H9 (cell line): ENCODE data around the gene ACBD3. TPM values are rescaled to one million over a fixed set of nuclear protein-coding genes. Genes with fewer than 3 reads are reported as not detected.

Source experiments
- DNase-seq: peaks from one replicate; pipeline ENCODE4 v3.0.0-alpha.2; 2017
- H2AFZ ChIP-seq: one replicate; pipeline ENCODE4 v1.6.1; 2013; ENCODE audit warnings: mild to moderate bottlenecking, low read length, control low read depth, moderate library complexity
- H2AK5ac ChIP-seq: 2 replicates; pipeline ENCODE4 v1.6.1; 2013; ENCODE audit warnings: low read length, control low read depth, mixed read lengths; ENCODE audit not compliant: insufficient read length
- H2BK120ac ChIP-seq: one replicate; pipeline ENCODE4 v1.6.1; 2013; ENCODE audit warnings: low read depth, mild to moderate bottlenecking, low read length, control low read depth, inconsistent platforms; ENCODE audit not compliant: poor library complexity, severe bottlenecking
- H2BK12ac ChIP-seq: 2 replicates; pipeline ENCODE4 v1.6.1; 2013; ENCODE audit warnings: low read length, control low read depth, mixed read lengths, low read depth; ENCODE audit not compliant: insufficient read length
- H2BK15ac ChIP-seq: 2 replicates; pipeline ENCODE4 v1.6.1; 2013; ENCODE audit warnings: low read depth, low read length, control low read depth
- H2BK20ac ChIP-seq: one replicate; pipeline ENCODE4 v1.6.1; 2013; ENCODE audit warnings: low read depth, mild to moderate bottlenecking, low read length, control low read depth, inconsistent platforms; ENCODE audit not compliant: poor library complexity, severe bottlenecking
- H2BK5ac ChIP-seq: 2 replicates; pipeline ENCODE4 v1.6.1; 2013; ENCODE audit warnings: low read length, control low read depth, mixed read lengths; ENCODE audit not compliant: insufficient read length
- H3K14ac ChIP-seq: 2 replicates; pipeline ENCODE4 v1.6.1; 2013; ENCODE audit warnings: low read length, control low read depth; ENCODE audit not compliant: insufficient read depth
- H3K18ac ChIP-seq: 2 replicates; pipeline ENCODE4 v1.6.1; 2013; ENCODE audit warnings: low read depth, mild to moderate bottlenecking, mixed read lengths, low read length, control low read depth; ENCODE audit not compliant: insufficient read length
- H3K23ac ChIP-seq: 2 replicates; pipeline ENCODE4 v1.6.1; 2013; ENCODE audit warnings: low read length, control low read depth, mixed read lengths, low read depth; ENCODE audit not compliant: insufficient read length
- H3K23me2 ChIP-seq: 2 replicates; pipeline ENCODE4 v1.6.1; 2013; ENCODE audit warnings: low read depth, mild to moderate bottlenecking, mixed read lengths, low read length, control low read depth; ENCODE audit not compliant: insufficient read length, poor library complexity, severe bottlenecking
- H3K27ac ChIP-seq: 2 replicates; pipeline ENCODE4 v1.5.1; 2013; ENCODE audit warnings: low read length, control low read depth, mixed read lengths, low read depth; ENCODE audit not compliant: insufficient read length
- H3K27me3 ChIP-seq: 2 replicates; pipeline ENCODE4 v1.6.1; 2013; ENCODE audit warnings: low read length, control low read depth, inconsistent platforms; ENCODE audit not compliant: insufficient read depth
- H3K4ac ChIP-seq: 2 replicates; pipeline ENCODE4 v1.6.1; 2013; ENCODE audit warnings: low read depth, mild to moderate bottlenecking, control low read depth, inconsistent platforms, low read length, moderate library complexity
- H3K4me1 ChIP-seq: 2 replicates; pipeline ENCODE4 v1.6.1; 2013; ENCODE audit warnings: low read length, control low read depth, inconsistent platforms; ENCODE audit not compliant: insufficient read depth
- H3K4me2 ChIP-seq: 2 replicates; pipeline ENCODE4 v1.6.1; 2013; ENCODE audit warnings: low read length, control low read depth, mixed read lengths; ENCODE audit not compliant: insufficient read length, insufficient read depth
- H3K56ac ChIP-seq: 2 replicates; pipeline ENCODE4 v1.6.1; 2013; ENCODE audit warnings: low read depth, mild to moderate bottlenecking, mixed read lengths, low read length, control low read depth; ENCODE audit not compliant: insufficient read length
- H3K79me1 ChIP-seq: 2 replicates; pipeline ENCODE4 v1.6.1; 2013; ENCODE audit warnings: low read depth, mild to moderate bottlenecking, moderate library complexity, low read length, control low read depth, inconsistent platforms; ENCODE audit not compliant: insufficient read depth, poor library complexity, severe bottlenecking
- H3K79me2 ChIP-seq: 2 replicates; pipeline ENCODE4 v1.6.1; 2013; ENCODE audit warnings: low read length, control low read depth, inconsistent platforms; ENCODE audit not compliant: insufficient read depth
- H3K9ac ChIP-seq: 2 replicates; pipeline ENCODE4 v1.6.1; 2013; ENCODE audit warnings: low read length, control low read depth, mixed read lengths; ENCODE audit not compliant: insufficient read length; ENCODE audit errors: extremely low read depth
- H3K9me3 ChIP-seq: one replicate; pipeline ENCODE4 v1.6.1; 2013; ENCODE audit warnings: low read depth, low read length, inconsistent platforms; ENCODE audit not compliant: control insufficient read depth
- H3T11ph ChIP-seq: one replicate; pipeline ENCODE4 v1.6.1; 2013; ENCODE audit warnings: mild to moderate bottlenecking, low read length, control low read depth, inconsistent platforms
- H4K20me1 ChIP-seq: one replicate; pipeline ENCODE4 v1.6.1; 2013; ENCODE audit not compliant: control insufficient read depth, insufficient read length, insufficient read depth
- H4K5ac ChIP-seq: 2 replicates; pipeline ENCODE4 v1.6.1; 2013; ENCODE audit warnings: low read depth, mild to moderate bottlenecking, mixed read lengths, low read length, control low read depth; ENCODE audit not compliant: insufficient read length
- H4K8ac ChIP-seq: replicated peaks from 2 replicates; pipeline ENCODE4 v1.6.1; 2013; ENCODE audit warnings: low read length, control low read depth, mixed read lengths, low read depth; ENCODE audit not compliant: insufficient read length
- H4K91ac ChIP-seq: 2 replicates; pipeline ENCODE4 v1.6.1; 2013; ENCODE audit warnings: low read depth, mild to moderate bottlenecking, moderate library complexity, mixed read lengths, low read length, control low read depth; ENCODE audit not compliant: insufficient read length
- H3K27ac Mint-ChIP-seq, 3 experiments: 2 replicates in 2 of 3; 3 replicates in 1 of 3; pipeline ENCODE4 v1.8.0; 2020 to 2021; ENCODE audit warnings: mixed read lengths in 3 of 3, mild to moderate bottlenecking in 1 of 3, moderate library complexity in 1 of 3
- H3K27me3 Mint-ChIP-seq: 2 replicates; pipeline ENCODE4 v1.8.0; 2021; ENCODE audit warnings: low read depth, mild to moderate bottlenecking, moderate library complexity, mixed read lengths
- H3K36me3 Mint-ChIP-seq, 3 experiments: 2 replicates in 2 of 3; 3 replicates in 1 of 3; pipeline ENCODE4 v1.8.0; 2020 to 2021; ENCODE audit warnings: low read depth in 3 of 3, mixed read lengths in 3 of 3; ENCODE audit not compliant: insufficient read depth in 1 of 3
- H3K4me1 Mint-ChIP-seq, 2 experiments: 2 replicates each; pipeline ENCODE4 v1.8.0; 2020; ENCODE audit warnings: mixed read lengths in 2 of 2
- H3K4me3 Mint-ChIP-seq, 2 experiments: 2 replicates in 1 of 2; 3 replicates in 1 of 2; pipeline ENCODE4 v1.8.0; 2020 to 2021; ENCODE audit warnings: mild to moderate bottlenecking in 2 of 2, mixed read lengths in 2 of 2, moderate library complexity in 1 of 2
- H3K9me3 Mint-ChIP-seq, 2 experiments: 2 replicates in 1 of 2; 3 replicates in 1 of 2; pipeline ENCODE4 v1.8.0; 2020; ENCODE audit warnings: mild to moderate bottlenecking in 2 of 2, mixed read lengths in 2 of 2, moderate library complexity in 1 of 2
- CTCF ChIP-seq: fragments of 200-600 bp; sonication (generic); conservative IDR thresholded peaks from 3 replicates; pipeline ENCODE4 v1.8.0; 2021; ENCODE audit warnings: antibody characterized with exemption, mild to moderate bottlenecking
- WGBS: extraction: QIAGEN DNeasy Blood & Tissue Kit; methylation state at CpG from one replicate; pipeline ENCODE4 v1.1.7; 2013; ENCODE audit warnings: missing lambda C conversion rate, low lambda C conversion rate, mixed read lengths; ENCODE audit not compliant: insufficient read length; ENCODE audit errors: extremely low coverage; 5-methylcytosine and 5-hydroxymethylcytosine counted together
- total RNA-seq: library from RNA; stranded (reverse); gene quantifications from 2 replicates; pipeline ENCODE4 v1.2.1, GENCODE V29; 2021

ACBD3 gene
- total RNA-seq, 1 experiment from 2014 or later, result 30.8 TPM

GRCh38 chr1:226121049-226121586, 65.4 kb downstream of the ACBD3 start:
- H3K23ac ChIP-seq, result no peak overlapping the region
- H2BK15ac ChIP-seq, result no peak overlapping the region
- H2AK5ac ChIP-seq, result no peak overlapping the region
- H3K9ac ChIP-seq, result no peak overlapping the region
- no peaks in the 10 kb centered on the region for H3K79me1 ChIP-seq
- H2BK120ac ChIP-seq, result no peak overlapping the region
- H3K4me1 ChIP-seq, result peaks cover 6% of the 10 kb centered on the region; the same call in 1 of the 2 replicates
- no peak overlapping the region for H2BK12ac ChIP-seq
- H4K8ac ChIP-seq, result no peak overlapping the region
- H2AFZ ChIP-seq, result no peak overlapping the region
- H3K4me2 ChIP-seq, result peak overlapping the region; percentile 48
- Mint-ChIP-seq H3K27ac (no peak overlapping the region), H3K36me3 (peaks cover 0 to 2% (median 0%) of the 10 kb centered on the region in 3 experiments; a peak in 3 of 7 replicates), H3K4me3 (peak overlapping the region; percentile 53 to 79), H3K4me1 (peaks cover 48 to 58% of the 10 kb centered on the region in 2 experiments), H3K9me3 (peaks cover under 1% of the 10 kb centered on the region in 2 experiments; a peak in 3 of 5 replicates), H3K27me3 (peaks cover 24% of the 10 kb centered on the region)
- H3K4ac ChIP-seq, result no peak overlapping the region
- H2BK5ac ChIP-seq, result no peak overlapping the region
- H2BK20ac ChIP-seq, result no peak overlapping the region
- no peaks in the 10 kb centered on the region for H3K79me2 ChIP-seq
- no peak for TF ChIP-seq CTCF
- H3K56ac ChIP-seq, result no peak overlapping the region
- no peak overlapping the region; the same call in 1 of the 2 replicates for H3K14ac ChIP-seq
- H4K20me1 ChIP-seq, result no peaks in the 10 kb centered on the region
- no peak overlapping the region for H3T11ph ChIP-seq
- H3K27me3 ChIP-seq, result no peaks in the 10 kb centered on the region; the same call in 1 of the 2 replicates
- H3K27ac ChIP-seq, result no peak overlapping the region
- no peaks in the 10 kb centered on the region for H3K9me3 ChIP-seq
- H4K5ac ChIP-seq, result no peak overlapping the region
- H4K91ac ChIP-seq, result no peak overlapping the region
- peaks cover 8% of the 10 kb centered on the region for H3K23me2 ChIP-seq
- no peak for DNase-seq
- no CpG with 5 or more reads among the region's 37 CpGs for WGBS
- H3K18ac ChIP-seq, result no peak overlapping the region
